HFF-Myc (cell line): ENCODE data around the gene BTN2A1.
"Not testable (repeated sequence)": the region's sequence is repeated elsewhere in the genome, so short reads cannot be mapped to it uniquely, and the experiment has no call there.

ENCODE experiments used
- DNase-seq: peaks from one replicate; pipeline ENCODE4 v3.0.0-alpha.2; 2011; ENCODE audit warnings: low read depth; ENCODE audit errors: extremely low read depth
- H3K4me3 ChIP-seq: replicated peaks from 2 replicates; pipeline ENCODE4 v1.5.1; 2011; ENCODE audit warnings: low read depth, mild to moderate bottlenecking, control low read depth, low read length
- TF ChIP-seq, protein P1 (sequence below): IDR thresholded peaks from 2 replicates; pipeline ENCODE4 v1.5.1; 2012; ENCODE audit warnings: mild to moderate bottlenecking, low read depth, low read length, control low read depth; ENCODE audit errors: missing control alignments

Gene BTN2A1

DNA sequence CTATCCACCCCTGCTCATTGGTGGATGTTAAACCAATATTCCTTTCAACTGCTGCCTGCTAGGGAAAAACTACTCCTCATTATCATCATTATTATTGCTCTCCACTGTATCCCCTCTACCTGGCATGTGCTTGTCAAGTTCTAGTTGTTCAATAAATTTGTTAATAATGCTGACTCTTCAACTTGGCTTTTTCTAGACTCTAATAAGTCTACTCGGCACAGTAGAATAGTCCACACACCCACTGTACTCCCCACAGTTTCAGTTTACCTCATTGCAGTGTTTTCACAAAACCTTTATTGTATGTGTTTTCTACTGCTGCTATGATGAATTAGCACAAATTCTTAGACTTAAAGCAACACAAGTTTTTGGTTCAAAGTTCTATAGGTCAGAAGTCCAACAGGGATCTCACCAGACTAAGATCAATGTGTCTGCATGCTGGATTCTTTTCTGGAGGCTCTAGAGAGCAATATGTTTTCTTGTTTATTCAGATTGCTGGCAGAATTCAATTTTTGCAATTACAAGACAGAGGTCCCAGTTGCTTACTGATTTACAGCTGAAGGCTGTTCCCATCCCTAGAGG, 42.6 kb upstream of the BTN2A1 start:
- no peak for DNase-seq
- TF ChIP-seq, protein P1, sequence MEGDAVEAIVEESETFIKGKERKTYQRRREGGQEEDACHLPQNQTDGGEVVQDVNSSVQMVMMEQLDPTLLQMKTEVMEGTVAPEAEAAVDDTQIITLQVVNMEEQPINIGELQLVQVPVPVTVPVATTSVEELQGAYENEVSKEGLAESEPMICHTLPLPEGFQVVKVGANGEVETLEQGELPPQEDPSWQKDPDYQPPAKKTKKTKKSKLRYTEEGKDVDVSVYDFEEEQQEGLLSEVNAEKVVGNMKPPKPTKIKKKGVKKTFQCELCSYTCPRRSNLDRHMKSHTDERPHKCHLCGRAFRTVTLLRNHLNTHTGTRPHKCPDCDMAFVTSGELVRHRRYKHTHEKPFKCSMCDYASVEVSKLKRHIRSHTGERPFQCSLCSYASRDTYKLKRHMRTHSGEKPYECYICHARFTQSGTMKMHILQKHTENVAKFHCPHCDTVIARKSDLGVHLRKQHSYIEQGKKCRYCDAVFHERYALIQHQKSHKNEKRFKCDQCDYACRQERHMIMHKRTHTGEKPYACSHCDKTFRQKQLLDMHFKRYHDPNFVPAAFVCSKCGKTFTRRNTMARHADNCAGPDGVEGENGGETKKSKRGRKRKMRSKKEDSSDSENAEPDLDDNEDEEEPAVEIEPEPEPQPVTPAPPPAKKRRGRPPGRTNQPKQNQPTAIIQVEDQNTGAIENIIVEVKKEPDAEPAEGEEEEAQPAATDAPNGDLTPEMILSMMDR: no peak
- H3K4me3 ChIP-seq: no peak overlapping the region

DNA sequence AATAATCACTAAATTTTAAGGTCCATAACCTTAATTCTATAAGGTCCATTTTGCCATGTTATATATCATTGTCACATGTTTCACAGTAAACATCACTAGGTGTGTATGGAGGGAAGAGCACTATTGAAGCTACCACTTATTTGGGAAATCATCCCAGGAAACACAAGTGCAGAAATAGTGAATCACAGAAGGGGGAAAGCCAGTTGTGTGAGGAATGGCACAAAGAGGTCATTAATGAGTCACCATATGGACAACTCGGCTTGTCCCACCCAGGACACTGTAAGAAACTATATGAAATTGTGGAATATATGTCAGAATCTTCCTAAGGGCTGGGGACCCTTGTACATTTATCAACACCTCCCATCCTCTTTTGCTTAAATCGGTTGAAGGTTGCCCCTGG, 42.0 kb upstream of the BTN2A1 start:
- TF ChIP-seq, protein P1: no peak
- DNase-seq: no peak
- no peak overlapping the region for H3K4me3 ChIP-seq

DNA sequence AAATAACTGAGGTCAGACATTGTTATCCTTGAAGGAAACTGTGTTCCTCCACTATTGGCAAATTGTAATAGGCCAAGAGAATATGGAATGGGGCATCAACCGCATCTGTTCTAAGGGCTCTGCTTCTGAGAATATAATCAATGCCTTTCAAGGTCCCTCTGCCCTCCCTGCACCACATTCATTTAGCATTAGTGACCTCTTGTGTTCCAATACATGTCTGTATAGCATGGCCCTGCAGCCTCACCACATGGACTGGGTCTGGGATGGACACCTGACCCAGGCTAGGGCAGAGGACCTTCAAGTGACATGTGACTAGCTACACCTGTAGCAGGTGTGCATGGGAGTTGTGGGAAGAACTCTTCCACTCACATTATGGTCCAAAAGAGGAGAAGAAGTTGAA, 41.5 kb upstream of the BTN2A1 start:
- TF ChIP-seq, protein P1: no peak
- H3K4me3 ChIP-seq: no peak overlapping the region
- DNase-seq: no peak

DNA sequence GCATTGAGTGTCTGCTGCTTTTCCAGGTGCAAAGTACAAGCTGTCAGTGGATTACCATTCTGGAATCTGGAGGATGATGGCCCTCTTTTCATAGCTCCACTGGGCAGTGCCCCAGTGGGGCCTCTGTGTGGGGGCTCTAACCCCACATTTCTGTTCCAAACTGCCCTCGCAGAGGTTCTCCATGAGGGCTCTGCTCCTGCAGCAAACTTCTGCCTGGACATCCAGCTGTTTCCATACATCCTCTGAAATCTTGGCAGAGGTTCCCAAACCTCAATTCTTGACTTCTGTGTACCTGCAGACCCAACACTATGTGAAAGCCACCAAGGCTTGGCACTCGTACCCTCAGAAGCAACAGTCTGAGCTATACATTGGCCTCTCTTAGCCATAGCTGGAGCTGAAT, 39.7 kb upstream of the BTN2A1 start:
- not testable (repeated sequence) for DNase-seq, H3K4me3 ChIP-seq

DNA sequence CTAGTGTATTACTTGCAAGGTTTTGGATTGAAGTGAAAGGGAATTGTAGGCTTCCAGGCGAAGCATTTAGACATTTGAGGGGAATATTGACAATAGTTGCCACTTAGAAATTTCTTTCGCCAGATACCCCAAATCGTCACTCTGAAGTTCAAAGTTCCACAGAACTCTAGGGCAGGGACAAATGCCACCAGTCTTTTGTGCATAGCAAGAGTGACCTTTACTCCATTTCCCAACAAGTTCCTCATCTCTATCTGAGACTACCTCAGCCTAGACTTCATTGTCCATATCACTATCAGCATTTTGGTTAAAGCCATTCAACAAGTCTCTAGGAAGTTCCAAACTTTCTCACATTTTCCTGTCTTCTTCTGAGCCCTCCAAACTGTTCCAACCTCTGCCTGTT, 39.0 kb upstream of the BTN2A1 start:
- not testable (repeated sequence) for H3K4me3 ChIP-seq, DNase-seq

DNA sequence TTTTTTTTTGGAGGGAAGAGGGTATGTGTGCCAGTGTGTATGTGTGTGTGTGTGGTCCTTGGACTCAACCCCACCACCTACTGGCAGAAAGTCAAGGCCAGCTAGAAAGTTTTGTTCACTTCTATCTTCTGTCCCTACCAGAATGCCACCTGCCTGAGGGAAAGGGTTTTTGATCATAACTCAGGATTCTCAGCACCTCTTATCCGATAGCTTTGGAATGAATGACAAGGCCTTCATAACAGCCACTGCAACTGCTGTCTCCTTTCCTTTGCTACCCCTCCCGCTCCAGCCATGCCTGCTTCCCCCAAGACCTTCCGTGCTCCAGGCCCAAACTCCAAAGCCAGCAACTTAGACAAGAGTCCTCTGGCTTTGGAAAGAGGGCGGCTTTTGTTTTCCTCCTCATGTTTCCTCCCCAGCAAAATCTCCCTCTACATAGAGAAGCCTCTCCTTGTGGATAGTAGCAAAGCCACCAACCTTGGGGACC, 37.0 kb upstream of the BTN2A1 start:
- TF ChIP-seq, protein P1: peak; percentile 57
- DNase-seq: no peak
- peak overlapping the region; percentile 87 for H3K4me3 ChIP-seq

DNA sequence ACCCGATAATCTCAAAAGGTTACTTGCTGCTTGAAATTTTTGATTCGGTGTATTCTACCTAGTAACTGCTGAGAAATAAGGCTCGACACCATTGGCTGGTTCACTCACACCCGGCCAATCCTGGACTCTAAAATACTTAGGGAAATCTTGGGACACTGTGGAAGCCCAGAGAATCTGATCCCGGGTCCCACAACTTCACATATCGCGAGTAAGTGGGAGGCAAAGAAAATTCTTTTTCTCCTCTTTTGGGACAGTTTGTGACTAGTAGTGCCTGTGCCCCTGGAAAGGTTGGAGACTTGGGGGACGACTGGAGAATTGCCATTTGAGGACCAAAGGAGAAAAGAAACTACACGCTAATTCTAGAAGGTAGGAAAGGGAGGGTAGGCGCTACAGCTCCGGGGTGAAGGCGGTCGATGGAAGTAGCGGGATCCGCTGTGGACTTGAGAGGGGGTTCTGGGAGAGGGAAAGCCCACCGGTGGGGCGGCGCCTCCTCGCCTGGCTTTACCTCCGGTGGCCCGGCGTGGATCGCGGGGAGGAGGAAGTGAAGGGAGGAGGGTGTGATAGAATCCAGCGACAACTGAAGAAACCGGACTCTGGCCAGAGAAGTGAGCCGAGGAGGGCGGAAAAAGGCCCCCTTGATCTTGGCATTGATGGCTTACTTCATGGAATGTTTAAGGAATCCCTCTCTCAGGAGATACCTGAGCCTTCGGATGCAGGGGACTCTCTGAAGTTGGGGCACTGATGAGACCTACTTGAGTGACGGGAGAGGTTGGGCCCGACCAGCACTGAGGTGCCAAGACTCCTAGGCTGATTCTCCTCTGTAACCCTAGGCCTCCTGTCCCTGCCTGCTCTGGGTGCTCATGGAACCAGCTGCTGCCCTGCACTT, 36.3 kb upstream of the BTN2A1 start:
- H3K4me3 ChIP-seq: peak overlapping the region; percentile 87
- TF ChIP-seq, protein P1: no peak
- DNase-seq: peak; percentile 86
